Measurements from ENCODE around the gene MYH10.

MYH10 gene

DNA sequence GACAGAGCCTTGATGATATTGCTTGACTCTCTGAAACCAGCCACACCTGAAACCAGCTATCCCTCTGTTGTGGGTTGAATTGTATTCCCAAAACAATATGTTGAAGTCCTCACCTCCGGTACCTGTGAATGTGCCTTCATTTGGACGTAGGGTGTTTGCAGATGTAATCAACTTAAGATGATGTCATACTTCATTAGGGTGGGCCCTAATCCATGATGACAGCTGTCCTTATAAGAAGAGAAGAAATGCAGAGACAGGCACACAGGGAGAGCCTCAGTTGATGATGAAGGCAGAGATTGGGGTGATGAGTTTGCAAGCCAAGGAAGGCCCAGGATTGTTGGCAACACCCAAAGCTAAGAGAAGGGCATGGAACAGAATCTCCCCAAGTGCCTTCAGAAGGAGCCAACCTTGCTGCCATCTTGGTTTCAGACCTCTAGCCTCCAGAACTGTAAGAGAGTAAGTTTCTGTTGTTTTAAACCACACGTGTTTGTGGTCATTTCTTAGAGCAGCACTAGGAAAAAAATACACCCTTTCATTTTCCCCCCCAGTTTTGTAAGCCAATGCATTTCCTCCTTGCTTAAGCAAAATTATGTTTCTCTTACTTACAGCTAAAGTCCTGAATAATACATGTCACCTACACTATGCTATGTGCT is 29.4 kb upstream of the MYH10 start:
- no peak overlapping the region for H3K27ac ChIP-seq (ENCODE audit: poor library complexity, severe bottlenecking)
- no peak overlapping the region for H3K4me3 ChIP-seq (ENCODE audit: severe bottlenecking)
- H3K4me1 ChIP-seq (ENCODE audit: insufficient read depth, poor library complexity, severe bottlenecking): no peaks in the 10 kb centered on the region
- H3K27me3 ChIP-seq (ENCODE audit: insufficient read depth, poor library complexity, severe bottlenecking): no peaks in the 10 kb centered on the region
- no peaks in the 10 kb centered on the region for H3K36me3 ChIP-seq (ENCODE audit: low read depth)
- ATAC-seq (ENCODE audit: low read depth): no peak
- no peaks in the 10 kb centered on the region for H3K9me3 ChIP-seq (ENCODE audit: severe bottlenecking)
- DNase-seq (ENCODE audit: low spot score): no peak
- TF ChIP-seq, protein P1, sequence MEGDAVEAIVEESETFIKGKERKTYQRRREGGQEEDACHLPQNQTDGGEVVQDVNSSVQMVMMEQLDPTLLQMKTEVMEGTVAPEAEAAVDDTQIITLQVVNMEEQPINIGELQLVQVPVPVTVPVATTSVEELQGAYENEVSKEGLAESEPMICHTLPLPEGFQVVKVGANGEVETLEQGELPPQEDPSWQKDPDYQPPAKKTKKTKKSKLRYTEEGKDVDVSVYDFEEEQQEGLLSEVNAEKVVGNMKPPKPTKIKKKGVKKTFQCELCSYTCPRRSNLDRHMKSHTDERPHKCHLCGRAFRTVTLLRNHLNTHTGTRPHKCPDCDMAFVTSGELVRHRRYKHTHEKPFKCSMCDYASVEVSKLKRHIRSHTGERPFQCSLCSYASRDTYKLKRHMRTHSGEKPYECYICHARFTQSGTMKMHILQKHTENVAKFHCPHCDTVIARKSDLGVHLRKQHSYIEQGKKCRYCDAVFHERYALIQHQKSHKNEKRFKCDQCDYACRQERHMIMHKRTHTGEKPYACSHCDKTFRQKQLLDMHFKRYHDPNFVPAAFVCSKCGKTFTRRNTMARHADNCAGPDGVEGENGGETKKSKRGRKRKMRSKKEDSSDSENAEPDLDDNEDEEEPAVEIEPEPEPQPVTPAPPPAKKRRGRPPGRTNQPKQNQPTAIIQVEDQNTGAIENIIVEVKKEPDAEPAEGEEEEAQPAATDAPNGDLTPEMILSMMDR (IDR thresholded peaks at IDR 0.05; ENCODE audit: poor library complexity, severe bottlenecking): no peak

- no peak overlapping the region for H3K27ac ChIP-seq (ENCODE audit: poor library complexity, severe bottlenecking)
- H3K36me3 ChIP-seq (ENCODE audit: low read depth): no peaks in the 10 kb centered on the region
- no peaks in the 10 kb centered on the region for H3K9me3 ChIP-seq (ENCODE audit: severe bottlenecking)
- H3K4me3 ChIP-seq (ENCODE audit: severe bottlenecking): no peak overlapping the region
- TF ChIP-seq, protein P1 (IDR thresholded peaks at IDR 0.05; ENCODE audit: poor library complexity, severe bottlenecking): no peak
- H3K27me3 ChIP-seq (ENCODE audit: insufficient read depth, poor library complexity, severe bottlenecking): no peaks in the 10 kb centered on the region
- no peak for ATAC-seq (ENCODE audit: low read depth)
- no peak for DNase-seq (ENCODE audit: low spot score)
- no peaks in the 10 kb centered on the region for H3K4me1 ChIP-seq (ENCODE audit: insufficient read depth, poor library complexity, severe bottlenecking)
These were observed 28.3 kb upstream of the MYH10 start for GRCh38 chr17:8658810-8659209.

GRCh38 chr17:8656693-8657092 is 26.2 kb upstream of the MYH10 start:
- DNase-seq (ENCODE audit: low spot score) (no peak), ATAC-seq (ENCODE audit: low read depth) (no peak)
- TF ChIP-seq, protein P1 (IDR thresholded peaks at IDR 0.05; ENCODE audit: poor library complexity, severe bottlenecking): no peak
- Histone ChIP-seq H3K27me3 (ENCODE audit: insufficient read depth, poor library complexity, severe bottlenecking) (no peaks in the 10 kb centered on the region), H3K4me1 (ENCODE audit: insufficient read depth, poor library complexity, severe bottlenecking) (no peaks in the 10 kb centered on the region), H3K36me3 (ENCODE audit: low read depth) (no peaks in the 10 kb centered on the region), H3K4me3 (ENCODE audit: severe bottlenecking) (no peak overlapping the region), H3K27ac (ENCODE audit: poor library complexity, severe bottlenecking) (no peak overlapping the region), H3K9me3 (ENCODE audit: severe bottlenecking) (no peaks in the 10 kb centered on the region)

- TF ChIP-seq, protein P1 (IDR thresholded peaks at IDR 0.05; ENCODE audit: poor library complexity, severe bottlenecking): no peak
- Histone ChIP-seq H3K4me3 (ENCODE audit: severe bottlenecking) (no peak overlapping the region), H3K27ac (ENCODE audit: poor library complexity, severe bottlenecking) (no peak overlapping the region), H3K9me3 (ENCODE audit: severe bottlenecking) (no peaks in the 10 kb centered on the region), H3K4me1 (ENCODE audit: insufficient read depth, poor library complexity, severe bottlenecking) (no peaks in the 10 kb centered on the region), H3K27me3 (ENCODE audit: insufficient read depth, poor library complexity, severe bottlenecking) (no peaks in the 10 kb centered on the region), H3K36me3 (ENCODE audit: low read depth) (no peaks in the 10 kb centered on the region)
- no peak for DNase-seq (ENCODE audit: low spot score)
- ATAC-seq (ENCODE audit: low read depth): no peak
These were observed 24.3 kb upstream of the MYH10 start for GRCh38 chr17:8654822-8655221.

DNA sequence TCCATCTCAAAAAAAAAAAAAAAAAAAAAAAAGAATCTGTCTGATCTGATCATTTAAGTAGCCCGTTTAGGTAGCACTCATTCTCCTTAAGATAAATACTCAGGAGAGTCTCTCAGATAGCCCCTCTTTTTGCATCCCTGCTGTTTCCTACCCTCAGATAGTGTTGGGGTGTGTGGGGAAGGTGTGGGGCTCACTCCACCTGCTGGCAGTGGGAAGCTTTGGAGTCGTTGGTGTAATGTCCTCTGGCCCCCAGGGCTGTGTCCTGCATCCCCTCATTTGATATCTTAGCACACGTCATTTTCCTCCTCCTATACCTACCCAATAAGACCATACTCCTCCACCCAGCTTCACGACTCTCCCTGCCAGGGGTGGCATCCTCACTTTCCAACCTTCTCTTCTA is 20.5 kb upstream of the MYH10 start:
- Histone ChIP-seq H3K4me3 (ENCODE audit: severe bottlenecking) (no peak overlapping the region), H3K27me3 (ENCODE audit: insufficient read depth, poor library complexity, severe bottlenecking) (no peaks in the 10 kb centered on the region), H3K4me1 (ENCODE audit: insufficient read depth, poor library complexity, severe bottlenecking) (no peaks in the 10 kb centered on the region), H3K36me3 (ENCODE audit: low read depth) (no peaks in the 10 kb centered on the region), H3K9me3 (ENCODE audit: severe bottlenecking) (no peaks in the 10 kb centered on the region), H3K27ac (ENCODE audit: poor library complexity, severe bottlenecking) (no peak overlapping the region)
- ATAC-seq (ENCODE audit: low read depth) (no peak), DNase-seq (ENCODE audit: low spot score) (no peak)
- TF ChIP-seq, protein P1 (IDR thresholded peaks at IDR 0.05; ENCODE audit: poor library complexity, severe bottlenecking): peak; percentile 14

All from RWPE2 (cell line).